ENCODE data around the gene OLFM4. TPM values are rescaled to one million over a fixed set of nuclear protein-coding genes. Genes with fewer than 3 reads are reported as not detected.

Gene OLFM4, protein sequence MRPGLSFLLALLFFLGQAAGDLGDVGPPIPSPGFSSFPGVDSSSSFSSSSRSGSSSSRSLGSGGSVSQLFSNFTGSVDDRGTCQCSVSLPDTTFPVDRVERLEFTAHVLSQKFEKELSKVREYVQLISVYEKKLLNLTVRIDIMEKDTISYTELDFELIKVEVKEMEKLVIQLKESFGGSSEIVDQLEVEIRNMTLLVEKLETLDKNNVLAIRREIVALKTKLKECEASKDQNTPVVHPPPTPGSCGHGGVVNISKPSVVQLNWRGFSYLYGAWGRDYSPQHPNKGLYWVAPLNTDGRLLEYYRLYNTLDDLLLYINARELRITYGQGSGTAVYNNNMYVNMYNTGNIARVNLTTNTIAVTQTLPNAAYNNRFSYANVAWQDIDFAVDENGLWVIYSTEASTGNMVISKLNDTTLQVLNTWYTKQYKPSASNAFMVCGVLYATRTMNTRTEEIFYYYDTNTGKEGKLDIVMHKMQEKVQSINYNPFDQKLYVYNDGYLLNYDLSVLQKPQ
- 100 to 1,000 TPM; 235 to 338 TPM for total RNA-seq
- long read RNA-seq, transcript OLFM4-201 (5 exons, 2,897 nt) = major isoform, 408 of 450 reads
- long read RNA-seq, partial matches to known transcripts = 42 of 450 reads
- long read RNA-seq, other reads (novel, unspliced or antisense) = 0 of 450 reads

DNA sequence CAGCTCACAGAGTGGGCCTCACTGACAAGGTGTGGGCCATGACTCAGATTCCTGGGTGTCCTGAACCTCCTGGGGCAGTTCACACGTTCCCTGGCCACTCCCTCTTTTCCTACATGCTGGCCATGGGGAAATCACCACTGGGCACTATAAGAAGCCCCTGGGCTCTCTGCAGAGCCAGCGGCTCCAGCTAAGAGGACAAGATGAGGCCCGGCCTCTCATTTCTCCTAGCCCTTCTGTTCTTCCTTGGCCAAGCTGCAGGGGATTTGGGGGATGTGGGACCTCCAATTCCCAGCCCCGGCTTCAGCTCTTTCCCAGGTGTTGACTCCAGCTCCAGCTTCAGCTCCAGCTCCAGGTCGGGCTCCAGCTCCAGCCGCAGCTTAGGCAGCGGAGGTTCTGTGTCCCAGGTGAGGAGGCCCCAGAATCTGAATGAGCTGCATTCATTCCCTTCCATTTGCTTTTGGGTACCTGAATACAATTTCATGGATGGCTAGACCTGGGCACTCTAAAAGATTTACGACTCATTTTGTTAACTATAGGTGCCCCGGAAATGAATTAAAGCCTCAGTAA lies at the start of gene OLFM4:
Gene OLFM4, plus strand, starts transcription at position 177 of the 567 bp plus-strand sequence. Its CDS starts 24 bp downstream, at position 201.
- intact Hi-C loops (cut with DNase I, micrococcal nuclease) = no loop called here
- ATAC-seq (peak; percentile 76), DNase-seq (peak in 1 of 2 donors; percentile 52)

DNA sequence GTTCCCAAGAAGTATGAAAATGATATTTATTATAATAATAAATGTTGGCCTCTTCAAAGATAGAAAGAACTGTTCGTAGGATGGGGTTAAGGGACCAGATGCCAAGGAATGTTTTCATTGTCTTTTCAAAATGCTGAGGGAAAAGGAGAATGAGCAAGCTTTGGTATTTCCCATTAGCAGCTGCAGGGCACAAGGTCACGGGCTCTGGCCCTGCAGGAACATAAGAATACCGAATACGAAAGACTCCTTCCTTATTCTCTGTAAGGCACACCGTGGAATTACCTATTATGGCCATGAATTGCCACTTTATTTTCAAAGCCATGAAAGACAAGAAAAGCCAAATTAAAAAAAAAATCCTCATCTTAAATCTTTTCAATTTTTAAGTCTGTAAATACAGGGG lies 49.6 kb upstream of the OLFM4 start:
- intact Hi-C loops (cut with DNase I, micrococcal nuclease) = no loop called here
- DNase-seq = no peak
- no peak for ATAC-seq

DNA sequence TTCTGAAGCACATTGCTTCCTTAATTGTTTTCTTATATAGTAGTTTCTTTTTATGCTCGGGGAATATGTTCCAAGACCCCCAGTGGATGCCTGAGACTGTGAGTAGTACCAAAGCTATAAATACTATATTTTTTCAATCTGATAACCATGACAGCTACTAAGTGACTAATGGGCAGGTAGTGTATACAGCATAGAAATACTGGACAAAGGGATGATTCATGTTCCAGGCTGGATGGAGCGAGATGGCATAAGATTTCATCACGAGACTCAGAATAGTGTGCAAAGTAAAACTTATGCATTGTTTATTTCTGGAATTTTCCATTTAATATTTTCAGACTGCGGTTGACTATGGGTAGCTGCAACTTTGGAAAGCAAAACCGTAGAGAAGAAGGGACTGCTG lies 47.9 kb upstream of the OLFM4 start:
- intact Hi-C loops (cut with DNase I, micrococcal nuclease) = no loop called here
- no peak for DNase-seq
- ATAC-seq = no peak

DNA sequence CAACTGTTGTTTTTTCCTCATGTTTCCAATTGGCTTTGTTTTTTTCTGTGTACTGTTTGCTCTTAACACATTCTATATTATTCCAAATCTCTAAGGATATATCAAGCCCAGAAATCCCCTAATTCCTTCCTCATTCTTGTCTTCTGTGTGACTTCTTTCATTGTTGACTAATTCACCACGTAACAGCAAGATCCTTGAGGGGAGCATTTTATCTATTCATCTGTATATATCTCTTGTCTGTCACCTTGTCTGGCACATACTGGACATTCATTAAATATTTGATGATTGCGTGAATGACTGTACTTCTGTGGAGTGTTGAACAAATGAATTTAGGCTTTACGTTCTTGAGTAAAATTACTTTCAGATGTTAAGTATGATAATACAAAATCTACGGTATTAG lies 44.8 kb upstream of the OLFM4 start:
- DNase-seq = no peak
- ATAC-seq = no peak
- intact Hi-C loops (cut with DNase I, micrococcal nuclease) = no loop called here

DNA sequence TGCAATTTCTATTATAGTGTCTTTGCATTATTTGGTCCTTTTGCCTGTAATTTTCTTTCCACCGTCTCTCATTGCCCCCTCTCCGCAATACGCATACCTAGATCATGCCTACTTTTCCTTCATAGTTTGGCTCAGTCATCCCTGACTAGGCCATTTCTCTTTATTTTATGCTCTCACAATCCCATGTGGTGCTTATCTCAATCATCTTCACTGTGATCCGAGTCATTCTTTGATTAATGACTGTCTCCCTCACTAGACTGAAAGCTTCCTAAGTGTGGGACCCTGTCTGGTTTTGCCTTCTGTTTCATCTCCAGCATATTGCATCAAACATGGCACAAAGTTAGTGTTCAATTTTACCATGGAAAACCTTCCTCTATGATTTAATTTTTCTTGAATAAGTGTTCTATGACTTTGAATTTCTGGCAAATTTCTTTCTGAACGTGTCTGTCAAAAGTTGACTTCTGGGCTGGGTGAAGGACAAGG lies 43.7 kb upstream of the OLFM4 start:
- no peak for DNase-seq
- intact Hi-C loops (cut with DNase I, micrococcal nuclease) = no loop called here
- ATAC-seq = no peak

DNA sequence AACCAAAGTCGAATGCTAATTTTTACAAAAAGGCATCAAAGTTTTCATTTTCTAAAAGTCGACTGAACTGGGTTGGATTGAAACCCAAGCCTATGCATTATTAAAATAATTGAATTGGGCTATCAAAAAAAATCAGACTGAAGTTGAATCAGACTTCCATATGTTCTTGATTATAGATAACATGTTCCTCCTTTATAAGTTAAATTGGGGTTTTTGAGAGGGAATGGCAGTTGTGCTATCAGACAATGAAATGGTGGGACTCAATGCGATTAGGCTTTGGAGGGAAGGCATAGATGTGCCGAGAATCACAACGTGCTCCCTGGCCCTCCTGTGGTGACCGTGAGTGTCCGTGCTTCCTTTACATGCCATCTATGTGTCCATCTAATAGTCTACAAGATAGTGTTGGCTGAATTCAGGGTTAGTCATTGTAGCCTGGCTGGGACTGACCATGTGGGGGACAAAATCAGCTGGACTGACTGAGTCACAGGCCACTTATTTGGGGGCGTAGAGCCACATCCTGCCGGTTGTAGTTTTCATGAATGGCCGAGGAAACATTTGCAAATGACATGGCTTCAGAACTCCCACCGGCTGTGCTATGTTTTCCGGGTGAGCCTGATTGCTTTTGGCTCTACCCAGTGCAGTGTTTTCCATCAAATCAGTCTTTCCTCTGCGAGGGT lies 37.1 kb upstream of the OLFM4 start:
- DNase-seq (no peak), ATAC-seq (no peak)
- intact Hi-C loops (cut with DNase I, micrococcal nuclease) = no loop called here

DNA sequence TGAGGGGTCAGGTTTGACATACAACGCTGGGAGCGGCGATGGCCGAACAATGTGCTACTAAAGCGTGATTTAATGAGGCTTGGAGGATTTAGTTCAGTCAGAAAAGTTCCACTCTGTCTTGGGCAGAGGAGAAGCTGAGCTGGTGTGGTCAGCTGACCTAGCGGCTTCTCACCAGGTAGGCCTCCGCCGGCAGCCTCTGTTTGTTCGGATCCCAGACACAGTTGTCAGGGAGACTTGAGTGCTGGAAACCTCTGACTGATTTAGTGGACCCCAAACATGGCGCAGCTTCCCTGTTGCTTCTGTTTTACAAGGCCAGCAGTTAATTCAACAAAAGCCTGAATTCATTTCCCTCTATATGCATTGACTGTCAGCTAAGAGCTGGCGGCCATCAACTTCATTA lies 36.5 kb upstream of the OLFM4 start:
- no peak for ATAC-seq
- no peak for DNase-seq
- intact Hi-C loops (cut with DNase I, micrococcal nuclease) = no loop called here

DNA sequence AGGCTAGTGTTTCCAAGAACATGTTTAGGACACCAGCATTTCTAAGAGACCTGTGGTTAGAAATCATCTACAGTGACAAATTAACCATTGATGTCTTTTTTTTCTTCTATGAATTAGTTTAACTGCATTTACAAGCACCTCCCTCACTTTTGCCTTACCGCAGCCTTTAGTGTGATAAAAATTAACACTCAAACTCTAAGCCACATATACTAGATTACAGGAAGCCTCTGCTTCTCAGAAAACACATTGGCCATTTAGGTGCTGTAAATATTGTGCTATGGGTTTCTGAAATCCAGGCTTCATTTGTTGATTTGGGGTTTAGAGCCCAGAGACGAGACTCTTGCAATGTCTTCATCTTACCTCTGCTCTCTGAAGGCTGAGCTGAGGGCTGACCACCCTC lies 34.6 kb upstream of the OLFM4 start:
- no peak for ATAC-seq
- no peak for DNase-seq
- intact Hi-C loops (cut with DNase I, micrococcal nuclease) = no loop called here

DNA sequence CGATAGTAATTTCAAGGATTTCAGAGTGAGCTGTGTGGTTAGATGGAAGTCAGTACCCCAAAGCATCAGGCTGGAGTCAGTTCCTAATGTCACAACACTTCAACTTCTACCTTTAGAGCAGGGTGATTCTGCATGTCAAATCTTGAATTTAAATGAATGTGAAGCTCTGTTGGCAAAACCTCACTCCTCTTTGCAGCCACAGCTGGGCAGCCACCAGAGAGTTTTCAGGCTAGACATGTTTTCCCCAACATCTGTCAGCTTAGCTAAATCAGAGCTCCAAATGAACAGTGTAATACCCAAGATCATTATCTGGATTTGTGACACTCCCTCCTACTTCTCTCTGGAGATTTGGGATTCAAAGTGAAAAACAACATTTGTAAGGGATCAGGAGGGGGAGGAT lies 33.7 kb upstream of the OLFM4 start:
- intact Hi-C loops (cut with DNase I, micrococcal nuclease) = no loop called here
- DNase-seq = no peak
- no peak for ATAC-seq

DNA sequence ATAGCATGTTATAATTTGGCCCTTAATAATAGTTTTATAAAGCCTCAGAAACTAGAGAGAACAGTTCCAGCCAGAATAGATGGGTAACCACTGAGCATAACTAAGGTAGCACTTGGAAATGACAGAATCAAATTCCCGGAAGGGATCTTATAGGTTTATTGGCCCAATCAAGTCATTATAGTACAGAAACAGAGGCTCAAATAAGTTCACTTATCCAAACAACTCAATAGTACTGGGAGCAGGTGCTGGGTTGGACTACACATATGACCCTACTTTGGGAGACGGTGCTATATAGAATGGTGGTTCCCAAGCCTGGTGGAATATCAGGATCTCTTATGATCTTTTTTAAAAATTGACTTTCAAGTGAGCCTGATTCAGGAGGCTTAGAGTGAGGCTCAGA lies 32.7 kb upstream of the OLFM4 start:
- DNase-seq (no peak), ATAC-seq (peak; percentile 86)
- intact Hi-C loops (cut with DNase I, micrococcal nuclease) = no loop called here

DNA sequence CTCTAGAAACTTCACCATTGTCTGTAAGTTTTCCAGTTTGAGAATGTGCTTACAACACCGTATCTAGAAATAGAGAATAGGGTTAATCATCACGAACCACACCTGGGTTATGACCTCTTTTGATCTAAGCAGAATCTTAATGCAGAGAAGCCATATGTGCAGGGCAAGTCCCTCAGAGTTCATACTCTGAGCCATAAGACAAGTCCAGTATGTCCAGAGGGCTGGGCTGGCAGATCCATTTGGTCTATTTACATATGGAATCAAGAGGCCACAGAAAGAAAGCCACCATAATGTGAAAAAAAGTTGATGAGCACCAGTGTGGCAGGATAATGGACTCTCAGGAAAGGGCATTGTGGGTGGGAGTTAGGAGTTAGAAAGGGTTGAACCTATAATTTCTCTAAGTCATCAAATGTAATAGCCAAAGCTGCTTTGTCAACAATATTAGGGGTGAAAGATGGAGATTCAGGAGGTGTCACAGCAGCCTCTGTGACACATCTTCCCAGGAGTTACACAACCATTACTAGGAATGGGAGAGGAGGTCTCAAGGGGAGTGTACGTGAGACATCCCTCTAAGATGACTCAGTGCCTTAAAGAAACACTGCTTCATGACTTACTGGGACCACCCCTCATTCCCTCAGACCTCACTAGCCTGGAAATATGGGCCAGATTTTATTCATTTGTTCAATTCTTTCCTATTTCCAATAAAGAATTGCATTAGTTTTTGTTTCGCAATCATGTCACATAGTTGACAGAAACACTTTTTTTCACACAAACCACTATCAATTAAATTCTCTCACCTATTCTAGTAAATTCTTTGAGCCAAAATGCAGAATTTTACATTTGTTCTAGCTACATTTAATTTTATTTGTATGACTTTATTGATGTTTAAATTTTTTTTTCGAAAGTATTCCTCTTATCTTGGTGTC lies 30.4 kb upstream of the OLFM4 start:
- intact Hi-C loops (cut with DNase I, micrococcal nuclease) = no loop called here
- ATAC-seq (no peak), DNase-seq (no peak)

DNA sequence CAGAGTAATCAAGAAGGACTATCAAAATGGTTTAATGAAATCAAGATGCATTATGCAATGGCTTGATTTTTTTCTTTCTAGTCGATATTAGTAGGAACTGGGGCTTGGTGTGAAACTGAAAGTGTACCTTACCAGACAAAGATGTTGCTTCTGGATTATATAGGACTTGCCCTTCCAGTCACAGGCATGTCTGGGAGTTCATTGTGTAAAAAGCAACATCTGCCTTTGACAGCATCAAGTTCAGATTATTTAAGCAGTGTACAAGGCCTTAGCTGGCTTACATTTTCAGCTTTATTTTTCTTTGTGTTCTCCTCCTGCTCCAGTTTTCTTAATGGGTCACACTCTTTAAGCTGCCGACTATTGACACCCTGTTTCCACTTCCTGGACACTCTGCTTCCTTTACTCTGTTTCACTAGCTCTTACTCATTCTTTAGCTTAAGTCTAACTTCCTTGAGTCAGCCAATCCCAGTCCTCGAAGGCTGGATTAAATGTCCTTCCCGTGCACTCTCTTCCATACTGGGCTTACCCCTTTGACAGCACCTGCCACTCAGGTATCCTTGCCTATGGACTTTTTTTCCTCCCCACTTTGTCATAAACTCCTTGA lies 29.4 kb upstream of the OLFM4 start:
- intact Hi-C loops (cut with DNase I, micrococcal nuclease) = no loop called here
- peak; percentile 49 for ATAC-seq

DNA sequence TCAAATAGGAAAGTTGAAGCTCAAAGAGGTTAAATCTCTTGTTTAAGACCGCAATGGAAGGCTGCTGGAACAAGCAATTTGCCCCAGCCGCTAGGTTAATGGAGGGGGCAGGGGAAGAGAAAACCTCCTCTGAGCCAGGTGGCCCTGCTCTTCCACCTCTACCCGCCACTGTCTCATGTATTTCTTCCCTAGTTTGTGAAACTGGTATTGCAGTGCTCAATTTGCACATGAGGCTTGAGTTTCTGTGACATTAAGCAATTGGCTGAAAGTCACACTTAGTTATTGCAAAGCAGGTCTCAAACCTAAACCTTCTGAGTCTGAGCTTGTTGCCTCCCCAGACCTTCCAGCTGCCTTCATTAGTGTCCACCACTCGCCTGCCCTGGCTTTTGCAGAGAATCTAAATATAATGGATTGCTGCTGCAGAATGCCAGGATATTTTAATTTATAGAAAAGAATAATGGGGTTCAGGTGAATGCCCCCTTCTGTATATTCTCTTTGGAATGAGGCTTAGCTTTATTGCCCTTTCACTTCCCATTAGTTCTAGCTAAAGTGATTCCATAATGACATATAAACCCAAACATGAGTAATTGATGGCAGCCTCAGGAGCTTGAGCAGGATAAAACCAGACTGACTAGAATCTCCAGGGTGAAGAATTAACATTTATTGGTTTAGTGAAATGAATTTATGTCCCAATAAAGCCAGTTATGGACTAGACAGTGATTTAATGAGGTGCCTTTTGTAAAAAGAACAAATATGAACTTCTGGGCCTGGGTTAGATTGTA lies 27.0 kb upstream of the OLFM4 start:
- DNase-seq (no peak), ATAC-seq (peak; percentile 80)
- intact Hi-C loops (cut with DNase I, micrococcal nuclease) = no loop called here

More for the DNA sequence above, 29.4 kb upstream of the OLFM4 start:
- DNase-seq = no peak

DNA sequence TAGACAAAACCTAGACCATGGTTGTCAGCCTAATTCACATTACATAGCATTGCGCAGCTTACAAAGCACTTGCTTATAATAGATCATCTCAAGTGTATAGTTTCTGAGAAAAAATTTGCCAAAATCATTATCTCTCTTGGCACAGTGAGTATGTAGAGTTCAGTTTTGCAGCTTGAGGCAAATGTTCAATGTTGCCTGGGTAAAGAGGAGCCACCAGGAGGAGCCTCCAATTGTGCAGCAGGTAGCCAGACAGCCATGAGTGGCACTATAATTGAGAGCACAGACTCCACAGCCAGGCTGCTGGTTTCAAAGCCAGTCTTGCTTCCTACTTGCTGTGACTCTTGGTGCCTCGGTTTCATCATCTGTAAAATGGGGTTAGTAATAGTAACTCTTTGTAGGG lies 24.0 kb upstream of the OLFM4 start:
- ATAC-seq (peak; percentile 63), DNase-seq (no peak)
- intact Hi-C loops (cut with DNase I, micrococcal nuclease) = no loop called here

DNA sequence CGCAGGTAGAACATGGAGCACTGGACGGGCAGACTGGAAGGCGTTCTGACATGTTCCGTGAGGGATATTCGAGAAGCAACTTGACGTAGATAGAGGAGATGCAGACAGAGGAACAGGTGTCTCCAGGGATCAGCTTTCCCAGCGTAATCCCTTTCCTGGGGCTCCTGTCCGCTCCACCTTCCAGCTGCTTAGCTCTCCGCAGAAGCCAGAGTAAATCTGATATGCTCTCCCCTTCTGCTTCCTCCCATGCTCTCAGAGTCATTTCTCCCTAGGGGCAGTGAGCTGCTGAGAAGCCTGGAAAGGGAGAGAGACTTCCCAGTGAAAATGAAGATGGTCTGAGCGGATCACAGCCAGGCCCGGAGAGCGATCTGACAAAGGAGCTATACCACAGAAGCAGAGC lies 23.0 kb upstream of the OLFM4 start:
- ATAC-seq (no peak), DNase-seq (no peak)
- intact Hi-C loops (cut with DNase I, micrococcal nuclease) = no loop called here

DNA sequence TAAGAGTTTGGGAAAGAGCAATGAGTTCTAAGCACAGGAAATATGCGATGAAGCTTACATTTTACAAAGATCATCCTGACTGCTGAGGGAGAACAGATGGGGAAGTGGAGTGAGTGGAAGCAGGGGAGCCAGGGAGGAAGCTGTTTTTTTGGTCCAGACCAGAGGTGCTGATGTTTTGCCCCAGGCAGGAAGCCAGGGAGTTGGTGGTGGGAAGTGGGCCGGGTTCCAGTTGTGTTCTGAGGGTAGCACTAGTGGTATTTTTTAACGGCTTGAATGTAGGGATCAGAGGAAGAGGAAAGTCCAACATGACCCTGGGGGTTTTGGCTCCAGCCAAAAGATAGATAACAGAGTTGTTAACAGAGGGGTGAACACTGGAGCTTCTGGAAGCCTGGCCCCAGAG lies 20.7 kb upstream of the OLFM4 start:
- intact Hi-C loops (cut with DNase I, micrococcal nuclease) = no loop called here
- DNase-seq (no peak), ATAC-seq (peak; percentile 10)

DNA sequence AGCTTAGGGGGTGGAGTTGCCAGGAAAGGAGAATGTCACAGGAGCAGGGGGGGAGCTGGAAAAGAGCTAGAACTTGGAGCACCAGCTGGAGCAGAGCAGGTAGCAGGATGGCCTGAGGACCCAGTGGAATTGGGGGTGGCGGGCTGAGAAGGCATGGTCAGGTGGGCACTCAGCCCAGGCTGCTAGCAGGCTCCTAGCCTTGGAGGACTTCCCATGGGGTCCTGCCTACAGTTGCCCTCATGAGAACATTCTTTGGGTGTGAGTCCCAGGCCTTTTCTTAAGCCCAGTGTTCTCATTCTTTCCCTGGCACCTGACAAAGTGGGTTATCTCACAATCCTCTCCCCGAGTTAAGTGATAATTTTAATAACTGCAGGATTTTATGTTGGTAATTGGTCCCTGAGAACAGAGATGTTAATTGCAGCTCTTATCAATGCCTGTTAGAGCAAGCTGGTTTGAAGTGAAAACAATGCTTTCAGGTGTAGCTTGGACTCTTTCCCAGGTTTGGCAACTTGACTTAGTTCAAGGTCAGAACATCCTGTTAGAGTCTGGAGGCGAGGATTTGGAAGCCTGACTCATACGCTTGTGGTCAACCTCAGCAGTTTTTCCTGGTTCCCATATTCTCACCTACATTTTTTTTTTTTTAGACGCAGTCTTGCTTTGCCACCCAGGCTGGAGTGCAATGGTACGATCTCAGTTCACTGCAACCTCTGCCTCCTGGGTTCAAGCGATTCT lies 18.1 kb upstream of the OLFM4 start:
- DNase-seq = peak; percentile 29 to 69
- peak; percentile 85 for ATAC-seq
- intact Hi-C loops (cut with DNase I, micrococcal nuclease) = no loop called here
